Brain microvascular endothelial cell (primary cell): ENCODE data around the gene CCDC175.

Experiments
- DNase-seq: peaks from one replicate; pipeline ENCODE4 v3.0.0-alpha.2; 2020
- H3K27ac ChIP-seq: fragments of 250-450 bp; sonication (Bioruptor Pico); 2 replicates; pipeline ENCODE4 v1.5.1; 2020; ENCODE audit warnings: mild to moderate bottlenecking, moderate library complexity
- H3K27me3 ChIP-seq: fragments of 250-450 bp; sonication (Bioruptor Pico); replicated peaks from 2 replicates; pipeline ENCODE4 v1.5.1; 2020; ENCODE audit warnings: mild to moderate bottlenecking
- H3K36me3 ChIP-seq: fragments of 250-450 bp; sonication (Bioruptor Pico); replicated peaks from 2 replicates; pipeline ENCODE4 v1.5.1; 2020; ENCODE audit warnings: mild to moderate bottlenecking
- H3K4me3 ChIP-seq: 2 replicates; pipeline ENCODE4 v1.5.1; 2011; ENCODE audit warnings: low read depth, mild to moderate bottlenecking, control low read depth, low read length, moderate library complexity
- CTCF ChIP-seq: IDR thresholded peaks from 2 replicates; pipeline ENCODE4 v1.5.1; 2011; ENCODE audit warnings: low read depth, mild to moderate bottlenecking, moderate library complexity, low read length, control low read depth, inconsistent platforms; ENCODE audit errors: missing control alignments
- in situ Hi-C: cut with HindIII; loops from 2 replicates; pipeline ENCODE4 v1.10.0; 2017; ENCODE audit warnings: low sequenced_read_pairs, low pct_ligation_motif_present

CCDC175 gene

DNA sequence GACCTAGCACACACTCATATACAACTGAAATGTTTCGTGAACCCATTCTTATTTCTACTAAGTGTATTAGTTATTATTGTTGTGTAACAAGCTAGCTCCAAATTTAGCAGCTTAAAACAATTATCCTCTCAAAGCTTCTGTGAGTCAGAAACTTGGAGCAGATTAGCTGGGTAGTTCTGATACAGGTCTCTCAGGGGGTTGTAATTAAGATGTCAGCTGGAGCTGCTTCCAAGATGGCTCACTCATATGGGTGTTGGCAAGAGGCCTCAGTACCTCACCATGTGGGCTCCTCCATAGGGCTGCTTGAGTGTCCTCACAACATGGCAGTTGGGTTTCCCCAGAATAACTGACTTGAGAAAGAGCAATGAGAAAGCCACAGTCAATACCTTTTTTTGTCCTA lies 121.2 kb downstream of the CCDC175 start:
- Histone ChIP-seq H3K4me3 (no peak overlapping the region), H3K27ac (peak overlapping the region; percentile 92), H3K27me3 (no peaks in the 10 kb centered on the region), H3K36me3 (peaks cover 5% of the 10 kb centered on the region)
- TF ChIP-seq CTCF, result no peak
- in situ Hi-C loops, result no loop called here
- no peak for DNase-seq
